Neural progenitor cell (in vitro differentiated cells): ENCODE data around the gene AHRR.

Experiments
- EZH2 ChIP-seq: fragments of 200-600 bp; sonication (generic); IDR thresholded peaks from 2 replicates; pipeline ENCODE4 v1.6.1; 2017; ENCODE audit warnings: antibody characterized with exemption, mild to moderate bottlenecking, moderate library complexity
- EZH2phosphoT487 ChIP-seq: fragments of 200-600 bp; sonication (generic); IDR thresholded peaks from 2 replicates; pipeline ENCODE4 v1.6.1; 2017; ENCODE audit warnings: antibody characterized with exemption
- TF ChIP-seq, protein P1 (sequence below): fragments of 200-600 bp; sonication (generic); IDR thresholded peaks from 2 replicates; pipeline ENCODE4 v1.5.1; 2017; ENCODE audit warnings: antibody characterized with exemption, mild to moderate bottlenecking

DNA sequence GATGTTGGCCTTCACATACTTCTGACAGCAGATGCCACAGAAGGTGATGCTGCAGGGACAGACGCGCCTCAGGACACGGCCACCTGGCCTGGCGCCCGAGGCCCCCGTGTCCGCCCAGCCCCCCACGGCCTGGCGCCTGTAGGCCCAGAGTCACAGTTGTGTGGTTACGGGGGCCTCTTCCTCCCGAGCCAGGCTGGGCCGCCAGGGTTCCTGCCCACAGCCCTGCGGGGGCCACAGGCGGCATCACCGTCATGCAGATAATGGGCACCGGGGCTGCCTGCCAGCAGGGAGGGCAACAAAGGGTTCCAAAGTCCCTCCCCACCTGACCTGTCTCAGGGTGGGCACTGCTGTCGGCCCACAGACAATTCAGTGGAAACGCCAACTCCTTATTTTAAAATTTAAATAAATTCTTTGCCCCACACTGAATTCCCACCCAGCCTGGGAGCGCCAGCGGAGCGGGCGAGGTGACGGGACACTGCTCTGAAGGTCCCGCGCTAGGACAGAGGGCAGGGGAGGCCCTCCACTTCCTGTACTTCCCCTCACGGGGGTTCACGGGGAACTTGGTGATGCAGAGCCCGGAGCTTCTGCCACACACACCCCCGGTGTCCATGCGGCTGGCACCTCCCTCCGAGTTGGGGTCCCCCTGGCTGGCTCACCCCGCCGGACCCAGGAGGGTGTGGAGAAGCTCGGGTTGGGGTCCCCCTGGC is 162.1 kb downstream of the AHRR start:
- TF ChIP-seq EZH2 (no peak), EZH2phosphoT487 (no peak)
- TF ChIP-seq, protein P1, sequence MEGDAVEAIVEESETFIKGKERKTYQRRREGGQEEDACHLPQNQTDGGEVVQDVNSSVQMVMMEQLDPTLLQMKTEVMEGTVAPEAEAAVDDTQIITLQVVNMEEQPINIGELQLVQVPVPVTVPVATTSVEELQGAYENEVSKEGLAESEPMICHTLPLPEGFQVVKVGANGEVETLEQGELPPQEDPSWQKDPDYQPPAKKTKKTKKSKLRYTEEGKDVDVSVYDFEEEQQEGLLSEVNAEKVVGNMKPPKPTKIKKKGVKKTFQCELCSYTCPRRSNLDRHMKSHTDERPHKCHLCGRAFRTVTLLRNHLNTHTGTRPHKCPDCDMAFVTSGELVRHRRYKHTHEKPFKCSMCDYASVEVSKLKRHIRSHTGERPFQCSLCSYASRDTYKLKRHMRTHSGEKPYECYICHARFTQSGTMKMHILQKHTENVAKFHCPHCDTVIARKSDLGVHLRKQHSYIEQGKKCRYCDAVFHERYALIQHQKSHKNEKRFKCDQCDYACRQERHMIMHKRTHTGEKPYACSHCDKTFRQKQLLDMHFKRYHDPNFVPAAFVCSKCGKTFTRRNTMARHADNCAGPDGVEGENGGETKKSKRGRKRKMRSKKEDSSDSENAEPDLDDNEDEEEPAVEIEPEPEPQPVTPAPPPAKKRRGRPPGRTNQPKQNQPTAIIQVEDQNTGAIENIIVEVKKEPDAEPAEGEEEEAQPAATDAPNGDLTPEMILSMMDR: no peak
